KMS-11 (cell line): ENCODE measurements around the gene LARP1.

Source experiments
- H2AFZ ChIP-seq: fragments of 200-600 bp; sonication (generic); 2 replicates; pipeline ENCODE4 v1.6.1; 2016; ENCODE audit warnings: antibody characterized with exemption, mixed run types, low read depth
- H3K27ac ChIP-seq: fragments of 200-600 bp; sonication (generic); 2 replicates; pipeline ENCODE4 v1.6.1; 2016; ENCODE audit warnings: mild to moderate bottlenecking, mixed run types
- H3K27me3 ChIP-seq: fragments of 200-600 bp; sonication (generic); 2 replicates; pipeline ENCODE4 v1.6.1; 2017; ENCODE audit warnings: mild to moderate bottlenecking, low read depth, mixed run types, moderate library complexity; ENCODE audit not compliant: insufficient read depth
- H3K36me3 ChIP-seq: fragments of 200-600 bp; sonication (generic); 2 replicates; pipeline ENCODE4 v1.6.1; 2017; ENCODE audit warnings: mild to moderate bottlenecking, mixed run types; ENCODE audit not compliant: insufficient read depth
- H3K4me1 ChIP-seq: fragments of 200-600 bp; sonication (generic); 2 replicates; pipeline ENCODE4 v1.6.1; 2016; ENCODE audit warnings: mild to moderate bottlenecking, low read depth, mixed run types; ENCODE audit not compliant: poor library complexity, severe bottlenecking
- H3K4me2 ChIP-seq: fragments of 200-600 bp; sonication (generic); 2 replicates; pipeline ENCODE4 v1.7.0; 2016; ENCODE audit warnings: mild to moderate bottlenecking, mixed run types
- H3K4me3 ChIP-seq: fragments of 200-600 bp; sonication (generic); IDR thresholded peaks from 2 replicates; pipeline ENCODE4 v1.6.1; 2017; ENCODE audit warnings: low read depth, low read length, mixed read lengths; ENCODE audit not compliant: insufficient read depth
- H3K79me2 ChIP-seq: fragments of 200-600 bp; sonication (generic); 2 replicates; pipeline ENCODE4 v1.6.1; 2016; ENCODE audit warnings: low read depth, mixed run types; ENCODE audit not compliant: insufficient read depth
- H3K9ac ChIP-seq: fragments of 200-600 bp; sonication (generic); 2 replicates; pipeline ENCODE4 v1.6.1; 2016; ENCODE audit warnings: mild to moderate bottlenecking, mixed run types
- H4K20me1 ChIP-seq: fragments of 200-600 bp; sonication (generic); 2 replicates; pipeline ENCODE4 v1.6.1; 2016; ENCODE audit warnings: mild to moderate bottlenecking, mixed run types; ENCODE audit not compliant: insufficient read depth
- CTCF ChIP-seq: fragments of 200-600 bp; sonication (generic); conservative IDR thresholded peaks from 2 replicates; pipeline ENCODE4 v1.6.1; 2017; ENCODE audit warnings: low read depth, mild to moderate bottlenecking, antibody characterized with exemption, low read length, moderate library complexity, mixed read lengths

The LARP1 gene

GRCh38 chr5:154765396-154765925 lies 10.3 kb downstream of the LARP1 start:
- H2AFZ ChIP-seq: no peak overlapping the region
- H3K27me3 ChIP-seq: no peaks in the 10 kb centered on the region
- H3K4me1 ChIP-seq: peaks cover 43% of the 10 kb centered on the region
- peaks cover 86% of the 10 kb centered on the region for H4K20me1 ChIP-seq
- no peak for TF ChIP-seq CTCF
- H3K9ac ChIP-seq: no peak overlapping the region
- peaks cover 100% of the 10 kb centered on the region for H3K79me2 ChIP-seq
- no peak overlapping the region for H3K27ac ChIP-seq
- no peaks in the 10 kb centered on the region for H3K36me3 ChIP-seq
- no peak overlapping the region for H3K4me3 ChIP-seq
- H3K4me2 ChIP-seq: no peak overlapping the region

DNA sequence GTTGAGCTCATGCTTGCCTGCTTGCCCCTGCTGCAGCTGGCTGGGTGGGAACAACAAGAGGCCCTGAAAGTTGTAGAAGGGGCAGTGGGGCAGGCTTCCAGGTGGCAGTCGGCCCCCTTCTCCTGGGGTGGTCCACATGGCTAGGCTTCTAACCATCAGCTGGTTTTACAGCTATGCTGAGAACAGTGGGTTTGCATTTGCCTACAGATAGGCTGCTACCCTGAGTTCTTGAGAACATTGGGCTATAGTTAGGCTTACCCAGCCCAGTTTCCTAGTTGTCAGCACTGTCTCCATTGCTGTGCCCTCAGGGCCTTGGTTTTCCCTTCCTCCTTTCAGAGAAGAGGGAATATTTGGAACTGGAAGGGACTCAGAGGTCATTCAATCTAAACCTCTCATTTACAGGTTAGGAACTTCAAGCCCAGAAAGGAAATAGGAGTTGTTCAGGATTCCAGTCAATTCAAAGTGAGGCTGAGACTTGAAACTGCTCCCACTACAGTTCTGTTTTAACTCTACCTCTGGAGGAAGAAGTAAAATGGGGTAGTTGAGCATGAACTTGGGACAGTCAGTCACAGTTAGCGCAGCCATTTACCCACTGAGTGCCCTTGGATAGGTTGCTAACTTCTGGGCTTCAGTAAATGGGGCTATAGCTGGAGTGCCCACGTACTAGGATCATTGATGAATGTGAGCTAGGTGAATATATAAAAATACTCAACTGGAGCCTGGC lies 11.5 kb downstream of the LARP1 start:
- Histone ChIP-seq H3K4me1 (peaks cover 30% of the 10 kb centered on the region), H3K27ac (no peak overlapping the region), H3K9ac (no peak overlapping the region), H3K36me3 (no peaks in the 10 kb centered on the region), H3K4me3 (no peak overlapping the region), H3K27me3 (no peaks in the 10 kb centered on the region), H2AFZ (no peak overlapping the region), H4K20me1 (peaks cover 86% of the 10 kb centered on the region), H3K4me2 (no peak overlapping the region), H3K79me2 (peaks cover 100% of the 10 kb centered on the region)
- TF ChIP-seq CTCF: no peak

DNA sequence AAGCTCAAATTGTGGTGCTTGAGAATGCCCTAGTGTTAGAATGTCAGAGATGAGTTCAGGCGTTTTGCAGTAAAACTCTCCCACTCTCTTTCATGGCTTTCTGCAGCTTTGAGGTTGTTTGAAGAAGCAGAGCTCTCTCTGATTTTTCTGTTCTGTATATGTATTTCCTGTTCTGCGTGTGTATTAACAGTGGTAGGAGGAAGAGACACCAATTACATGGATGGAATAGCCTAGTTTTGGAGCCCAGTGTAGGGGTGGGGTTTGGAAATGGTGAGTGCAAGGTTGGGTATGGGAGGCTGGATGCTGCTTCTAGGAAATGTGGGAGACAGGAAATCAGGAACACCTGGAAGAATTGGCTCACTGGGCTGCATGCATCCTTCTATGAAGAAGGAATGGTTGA lies 12.4 kb downstream of the LARP1 start:
- Histone ChIP-seq H2AFZ (no peak overlapping the region), H3K27me3 (no peaks in the 10 kb centered on the region), H3K4me1 (peaks cover 22% of the 10 kb centered on the region), H3K4me3 (no peak overlapping the region), H3K4me2 (no peak overlapping the region), H3K27ac (no peak overlapping the region), H4K20me1 (peaks cover 88% of the 10 kb centered on the region), H3K79me2 (peaks cover 100% of the 10 kb centered on the region), H3K9ac (no peak overlapping the region), H3K36me3 (no peaks in the 10 kb centered on the region)
- TF ChIP-seq CTCF: no peak

GRCh38 chr5:154768207-154768606 lies 13.0 kb downstream of the LARP1 start:
- peaks cover 100% of the 10 kb centered on the region for H3K79me2 ChIP-seq
- H3K4me2 ChIP-seq: no peak overlapping the region
- H3K27ac ChIP-seq: no peak overlapping the region
- H3K36me3 ChIP-seq: no peaks in the 10 kb centered on the region
- no peaks in the 10 kb centered on the region for H3K27me3 ChIP-seq
- peaks cover 20% of the 10 kb centered on the region for H3K4me1 ChIP-seq
- H3K4me3 ChIP-seq: no peak overlapping the region
- H4K20me1 ChIP-seq: peaks cover 86% of the 10 kb centered on the region
- no peak overlapping the region for H3K9ac ChIP-seq
- TF ChIP-seq CTCF: no peak
- no peak overlapping the region for H2AFZ ChIP-seq
